Fibroblast of skin of back (primary cell): ENCODE results near the gene HOTAIR.

ENCODE experiments used
- DNase-seq: peaks from one replicate; pipeline ENCODE4 v3.0.0-alpha.2; 2013

Gene HOTAIR

GRCh38 chr12:53975064-53975471 lies 314 bp upstream of the HOTAIR start:
- DNase-seq = no peak

GRCh38 chr12:53973236-53974042 lies 1.3 kb downstream of the HOTAIR start:
- no peak for DNase-seq

GRCh38 chr12:53972722-53973235 lies 2.0 kb downstream of the HOTAIR start, which contains the start of gene HOXC11:
Gene HOXC11 (plus strand): TSS chr12:53973126. CDS start chr12:53973242, 116 bp downstream.
- DNase-seq = no peak

- DNase-seq = no peak
These were observed 2.5 kb downstream of the HOTAIR start for GRCh38 chr12:53972152-53972702.

- no peak for DNase-seq
These were observed 3.1 kb downstream of the HOTAIR start for GRCh38 chr12:53971686-53972085.

- no peak for DNase-seq
These were observed 3.6 kb downstream of the HOTAIR start for GRCh38 chr12:53971129-53971528.

DNA sequence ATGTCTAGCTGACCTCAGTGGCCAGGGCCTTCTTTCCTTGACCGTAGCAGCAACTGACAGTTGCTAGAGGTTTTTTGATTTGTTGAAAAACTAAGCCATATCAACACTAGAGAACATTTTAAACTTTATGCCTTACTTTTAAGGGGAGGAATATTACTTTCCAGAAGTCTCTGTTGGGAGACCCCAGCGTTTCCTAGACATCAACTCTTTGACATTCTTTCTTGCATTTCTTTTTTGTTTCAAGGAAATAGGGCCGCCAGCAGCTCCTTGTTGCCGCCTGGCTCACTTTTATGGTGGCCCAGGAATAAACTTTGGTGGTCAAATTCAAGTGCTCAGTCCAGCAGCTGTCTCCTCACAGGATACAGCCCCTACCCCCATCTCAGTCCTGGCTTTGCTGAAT lies 4.3 kb downstream of the HOTAIR start:
- no peak for DNase-seq

GRCh38 chr12:53969588-53970259 lies 5.0 kb downstream of the HOTAIR start:
- no peak for DNase-seq

DNA sequence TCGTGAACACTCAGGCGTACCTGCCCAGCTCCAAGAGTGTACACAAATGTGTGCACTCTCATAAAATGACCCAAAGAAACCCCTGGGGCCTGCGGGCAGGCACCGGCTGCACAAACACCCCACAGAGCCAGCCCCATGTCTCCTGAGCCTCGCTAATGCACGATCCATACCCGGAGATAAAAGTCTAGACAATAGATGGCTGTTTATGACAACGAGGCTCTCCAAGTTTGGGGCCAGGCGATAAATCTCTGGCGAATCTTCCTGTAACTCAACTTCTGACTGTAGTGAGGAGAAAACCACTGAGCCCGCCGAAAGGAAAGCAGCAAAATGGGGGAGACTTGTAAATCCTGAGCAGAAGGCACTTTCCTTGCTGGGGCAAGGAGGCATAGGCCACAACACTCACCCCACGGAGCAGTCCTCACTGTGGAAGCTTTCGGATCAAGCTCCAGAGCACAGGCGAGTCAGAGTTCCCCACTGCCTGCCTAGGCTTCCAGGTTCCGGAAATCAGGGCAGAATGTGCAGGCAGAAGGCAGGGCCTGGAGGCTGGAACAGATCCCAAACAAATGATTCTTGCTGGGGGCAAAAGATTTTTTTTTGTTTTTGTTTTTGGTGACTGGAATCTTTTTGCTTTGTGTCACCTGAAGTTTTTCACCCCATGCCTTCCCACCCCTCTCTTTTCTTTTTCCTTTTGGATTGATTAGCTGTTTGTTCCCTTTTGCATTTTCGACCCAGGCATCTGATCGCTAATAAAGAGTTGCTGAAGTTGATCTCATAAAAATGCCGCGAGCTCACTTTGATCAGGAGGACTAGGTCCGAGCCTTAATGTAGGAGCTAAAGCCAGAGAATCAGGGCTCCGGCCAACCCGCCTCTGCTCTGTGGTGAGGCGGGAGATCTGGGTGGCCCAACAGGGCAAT lies 6.3 kb downstream of the HOTAIR start:
- no peak for DNase-seq

- DNase-seq = no peak
These were observed 7.3 kb downstream of the HOTAIR start for GRCh38 chr12:53967421-53967925.

DNA sequence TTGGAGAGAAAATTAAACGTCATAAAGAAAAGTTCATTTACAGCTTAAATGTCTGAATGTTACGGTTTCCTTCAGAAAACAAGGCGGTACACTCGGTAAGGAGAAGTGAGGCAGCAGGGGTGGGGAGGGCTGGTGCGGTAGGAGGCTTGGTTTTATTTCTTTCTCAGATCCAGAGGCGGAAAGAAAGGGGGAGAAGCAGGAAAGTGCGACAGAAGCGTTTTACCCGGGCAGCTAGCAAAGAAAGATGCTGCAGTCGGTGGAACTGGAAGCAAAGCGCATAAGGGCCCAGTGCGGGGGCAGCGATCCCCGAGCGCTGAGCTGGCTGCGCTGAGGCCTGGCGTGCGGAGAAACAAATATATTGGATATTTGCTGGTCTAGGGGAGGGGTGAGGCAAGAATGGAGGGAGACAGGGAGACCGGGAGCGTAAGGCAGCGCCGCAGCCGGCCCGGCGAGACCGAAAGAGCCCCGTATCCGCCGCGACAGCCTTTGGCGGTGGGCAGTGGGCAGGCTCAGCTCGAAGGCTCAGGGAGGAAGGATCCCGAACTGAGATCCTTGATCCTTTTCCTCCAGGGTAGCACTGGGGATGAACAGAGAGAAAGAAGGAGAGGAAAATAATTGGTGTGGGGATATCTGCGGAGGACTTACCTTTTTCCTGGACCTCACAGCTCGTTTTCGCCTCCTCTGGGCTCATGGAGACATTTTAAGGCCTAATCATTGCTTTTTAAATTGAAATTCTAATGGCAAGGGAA lies 8.2 kb downstream of the HOTAIR start:
- DNase-seq = no peak

DNA sequence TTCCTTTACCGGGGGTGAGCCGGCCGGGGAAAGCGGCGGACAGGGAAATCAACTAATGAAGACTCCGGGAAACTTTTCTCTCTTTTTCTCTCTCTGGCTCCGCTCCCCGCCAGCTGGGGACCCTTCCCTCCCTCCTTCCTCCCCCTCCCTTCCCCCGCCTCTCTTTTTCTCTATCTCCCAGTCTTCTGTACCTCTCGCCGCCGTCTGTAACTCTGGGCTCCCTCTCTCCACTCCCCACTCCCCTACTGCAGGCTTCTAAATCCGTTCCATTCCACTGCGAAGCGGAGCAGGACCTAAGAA lies 8.7 kb downstream of the HOTAIR start:
- DNase-seq = no peak

DNA sequence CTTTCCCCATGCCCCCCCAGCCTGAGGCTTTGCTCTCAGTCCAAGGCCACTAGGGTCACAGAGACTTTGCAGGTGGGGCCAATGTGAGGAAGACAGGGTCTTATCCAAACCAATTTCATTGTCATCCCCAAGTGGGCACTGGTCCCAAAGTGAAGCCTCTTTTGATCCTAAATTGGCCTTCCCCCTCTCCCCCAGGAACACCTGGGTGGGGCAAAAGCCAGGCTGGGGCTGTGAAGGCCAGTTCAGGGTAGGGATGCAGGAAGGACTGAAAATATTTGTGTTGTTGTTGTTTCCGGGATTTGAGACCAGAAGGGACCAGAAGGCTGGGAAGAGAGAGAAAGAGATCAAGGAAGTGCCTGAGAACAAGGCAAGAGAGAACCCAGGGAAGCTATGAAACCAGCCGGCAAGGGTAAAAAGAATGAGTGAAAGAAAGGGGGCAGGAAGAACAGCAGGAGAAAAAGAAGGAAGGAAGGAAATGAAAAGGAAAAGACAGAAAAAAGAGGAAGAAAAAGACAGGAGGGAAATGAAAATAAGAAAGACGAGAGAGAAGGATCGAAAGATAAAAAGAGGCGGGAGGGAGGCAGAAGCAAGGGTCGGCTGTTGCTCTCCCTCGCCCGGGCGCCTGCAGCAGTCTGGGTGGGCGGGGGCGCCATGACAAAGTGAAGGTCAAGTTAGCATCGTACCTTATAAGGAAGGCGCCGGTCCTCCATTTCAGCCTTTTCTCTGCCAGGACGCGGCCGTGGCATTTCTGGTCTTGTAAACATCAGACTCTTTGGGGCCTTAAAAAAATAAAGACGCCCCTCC lies 9.3 kb downstream of the HOTAIR start:
- DNase-seq = no peak

GRCh38 chr12:53964315-53964713 lies 10.4 kb downstream of the HOTAIR start:
- DNase-seq = no peak

DNA sequence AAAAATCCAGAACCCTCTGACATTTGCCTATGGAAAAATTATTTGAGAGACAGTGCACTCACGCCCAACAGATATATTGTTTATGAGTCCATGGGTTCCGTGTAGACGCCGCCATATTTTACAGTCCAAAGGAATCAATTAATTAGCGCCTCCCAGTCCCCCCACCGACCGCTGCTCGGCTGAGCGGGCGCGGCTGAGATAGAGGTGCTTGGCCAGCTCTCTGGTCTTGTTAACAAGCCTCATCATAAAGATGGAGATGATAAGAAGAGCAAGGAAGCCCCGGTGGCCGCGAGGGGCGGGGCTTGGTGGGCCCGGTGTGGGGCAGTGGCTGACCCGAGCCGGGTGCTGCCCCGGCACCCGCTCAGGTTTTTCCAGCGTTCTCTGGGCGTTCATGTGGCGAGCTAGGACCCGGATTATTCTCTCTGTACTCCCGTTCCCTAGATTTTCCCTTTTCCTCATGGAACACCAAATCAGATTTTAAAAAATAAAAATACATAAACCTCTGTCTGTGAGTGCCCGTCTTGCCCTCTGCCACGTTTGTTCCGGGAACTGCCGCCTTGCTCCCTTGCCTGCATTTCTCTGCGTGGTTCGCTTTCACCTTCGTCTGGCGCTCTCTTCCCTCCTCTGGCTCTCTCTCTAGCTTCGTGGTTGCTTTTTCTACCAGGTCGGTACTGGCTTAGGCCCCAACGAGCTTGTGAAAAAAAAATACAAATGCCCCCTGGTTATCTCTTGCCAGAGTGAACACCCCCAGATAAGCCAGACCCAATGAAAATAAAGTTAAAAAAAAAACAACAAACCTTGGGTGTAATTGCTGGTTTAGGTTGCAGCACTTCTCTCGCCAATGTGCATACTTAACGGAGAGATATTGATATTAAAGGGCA lies 11.1 kb downstream of the HOTAIR start:
- no peak for DNase-seq

- no peak for DNase-seq
These were observed 11.7 kb downstream of the HOTAIR start for GRCh38 chr12:53963005-53963404.

- DNase-seq = no peak
These were observed 13.6 kb downstream of the HOTAIR start for GRCh38 chr12:53961025-53961761.

DNA sequence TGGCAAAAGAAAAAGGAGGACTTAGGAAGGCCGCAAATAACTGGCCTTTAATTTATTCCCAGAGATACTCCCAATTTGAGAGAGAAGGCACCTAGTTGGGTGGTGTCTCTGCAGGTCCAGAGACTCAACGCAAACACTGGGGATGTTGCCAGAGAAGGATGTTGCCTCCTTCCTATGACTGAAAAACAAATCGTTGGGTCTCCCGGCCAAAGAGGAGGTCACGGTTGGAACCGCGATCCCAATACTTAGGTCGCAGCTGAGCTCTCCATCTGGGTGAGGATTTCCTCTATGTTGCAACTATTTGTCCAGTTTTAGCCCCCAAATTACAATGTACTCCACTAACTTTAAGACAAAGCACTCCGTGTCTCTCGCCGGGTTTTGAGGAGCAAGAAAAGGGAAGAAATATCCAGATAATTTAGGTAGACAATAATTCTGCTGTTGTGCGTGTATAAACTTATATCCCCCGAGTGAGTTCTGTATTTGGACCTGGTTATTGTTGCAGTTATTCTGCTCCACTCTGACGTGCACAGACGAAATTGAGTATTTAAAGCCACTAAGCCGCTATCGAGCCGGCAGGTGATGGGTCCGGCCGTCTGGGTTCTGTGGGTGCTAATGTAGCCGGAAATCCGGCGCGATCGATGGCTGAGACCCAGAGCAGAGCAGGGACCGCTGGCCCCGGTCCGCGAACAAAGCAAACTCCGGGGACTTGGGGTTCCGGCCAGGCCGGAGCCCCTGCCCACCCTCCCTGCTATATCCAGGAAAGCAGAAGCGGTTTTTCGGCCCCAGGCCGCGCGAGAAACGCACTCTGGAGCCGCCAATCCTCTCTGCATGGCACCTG lies 14.3 kb downstream of the HOTAIR start:
- no peak for DNase-seq
